GM12872 (cell line): ENCODE results near the gene SEC31B.
A peak's percentile ranks its signal among the peaks of the same experiment; 100 is the strongest.

ENCODE experiments used
- CTCF ChIP-seq: IDR thresholded peaks from 3 replicates; pipeline ENCODE4 v1.5.1; 2011; ENCODE audit warnings: low read depth, mild to moderate bottlenecking, low read length, moderate library complexity; ENCODE audit not compliant: insufficient read depth

The SEC31B gene

GRCh38 chr10:100562008-100562672, 42.5 kb upstream of the SEC31B start:
- TF ChIP-seq CTCF: peak; percentile 96

GRCh38 chr10:100561005-100561404, 41.3 kb upstream of the SEC31B start:
- TF ChIP-seq CTCF: no peak

GRCh38 chr10:100560248-100560647, 40.6 kb upstream of the SEC31B start:
- no peak for TF ChIP-seq CTCF

DNA sequence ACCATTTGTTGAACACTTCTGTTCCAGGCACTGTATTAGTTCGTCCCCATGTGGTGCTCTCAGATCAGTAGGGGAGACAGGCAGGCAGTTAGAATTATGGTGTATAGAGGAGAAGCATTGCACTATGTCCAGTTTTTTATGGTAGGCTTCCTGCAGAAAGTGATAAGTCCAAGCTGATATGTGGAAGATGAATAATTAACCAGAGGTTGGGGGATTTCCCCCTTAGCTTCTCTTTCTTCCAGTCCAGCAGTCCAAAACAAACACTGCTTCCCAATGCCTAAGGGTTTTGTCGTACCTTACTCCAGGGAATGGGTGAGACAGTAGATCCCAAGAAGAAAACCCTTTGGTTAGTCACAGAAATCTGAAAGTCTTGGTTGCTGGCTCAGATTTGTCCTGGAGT, 35.2 kb upstream of the SEC31B start:
- no peak for TF ChIP-seq CTCF

DNA sequence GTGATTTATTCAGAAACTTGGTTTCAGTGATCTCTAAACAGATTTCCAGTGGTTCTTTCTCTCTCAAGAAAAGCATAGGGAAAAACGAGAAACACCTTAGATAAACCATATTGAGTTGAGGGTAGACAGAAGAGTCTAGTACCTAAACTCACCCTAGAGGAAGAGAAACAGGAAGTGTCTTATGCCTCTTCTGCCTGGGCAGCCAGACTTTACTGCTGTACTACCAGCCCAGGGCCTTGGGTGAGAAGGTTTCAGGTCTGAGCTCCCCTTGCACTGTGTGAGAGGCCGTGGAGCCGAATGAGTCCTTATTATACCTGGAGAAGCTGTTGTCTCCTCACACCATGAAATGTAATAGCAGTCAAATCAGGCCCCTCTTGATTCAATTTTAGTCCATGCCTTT, 34.3 kb upstream of the SEC31B start:
- no peak for TF ChIP-seq CTCF

DNA sequence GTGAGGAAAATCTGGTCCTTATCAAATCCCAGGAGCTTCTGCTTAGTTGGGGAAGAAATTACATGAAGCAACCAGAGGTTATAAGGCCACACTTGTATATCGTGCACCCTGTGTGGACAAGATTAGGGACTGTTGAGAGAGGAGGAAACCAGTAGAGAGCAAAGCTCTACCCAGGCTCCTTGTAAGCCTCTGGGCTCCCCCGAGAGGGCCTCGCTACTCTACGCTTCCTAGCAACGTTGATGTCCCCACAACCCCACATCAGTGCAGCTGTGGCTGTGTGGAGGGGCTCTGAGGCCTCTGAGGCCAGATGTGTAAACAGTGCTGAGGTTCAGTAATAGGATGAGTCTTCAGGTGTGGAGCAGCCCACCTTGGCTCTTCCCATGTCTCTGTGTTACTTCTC, 32.1 kb upstream of the SEC31B start:
- no peak for TF ChIP-seq CTCF

DNA sequence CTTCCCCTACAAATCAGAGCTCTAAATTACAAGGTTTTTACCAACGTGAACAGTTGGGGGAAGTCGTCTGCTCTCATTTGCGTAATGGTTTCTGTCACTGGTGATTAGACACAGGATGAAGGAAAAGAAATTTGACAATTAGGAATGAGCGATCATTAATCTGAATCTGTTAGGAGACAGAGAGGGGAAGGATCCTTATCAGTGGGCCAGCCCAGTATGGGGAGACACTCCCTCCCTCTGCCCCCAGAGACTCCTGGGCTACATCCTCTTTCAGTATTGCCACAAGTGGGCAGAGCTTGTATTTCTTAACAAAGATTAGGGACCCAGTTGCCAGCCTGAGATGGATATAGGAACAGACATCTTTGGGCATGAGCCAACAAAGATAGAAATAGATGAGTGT, 31.5 kb upstream of the SEC31B start:
- TF ChIP-seq CTCF: no peak
